Stimulated activated CD8-positive, alpha-beta memory T cell treated with anti-CD3 and anti-CD28 coated beads, Interleukin-7, amount 100 ng/mL, for 1 hour (primary cell): ENCODE measurements around the gene ITCH.
"Not testable (repeated sequence)": the region's sequence is repeated elsewhere in the genome, so short reads cannot be mapped to it uniquely, and the experiment has no call there.

Experiments used
- DNase-seq, 2 donors: peaks; one replicate each; pipeline ENCODE4 v3.0.0-alpha.2; 2020; ENCODE audit warnings: low read depth in 2 of 2

The ITCH gene

DNA sequence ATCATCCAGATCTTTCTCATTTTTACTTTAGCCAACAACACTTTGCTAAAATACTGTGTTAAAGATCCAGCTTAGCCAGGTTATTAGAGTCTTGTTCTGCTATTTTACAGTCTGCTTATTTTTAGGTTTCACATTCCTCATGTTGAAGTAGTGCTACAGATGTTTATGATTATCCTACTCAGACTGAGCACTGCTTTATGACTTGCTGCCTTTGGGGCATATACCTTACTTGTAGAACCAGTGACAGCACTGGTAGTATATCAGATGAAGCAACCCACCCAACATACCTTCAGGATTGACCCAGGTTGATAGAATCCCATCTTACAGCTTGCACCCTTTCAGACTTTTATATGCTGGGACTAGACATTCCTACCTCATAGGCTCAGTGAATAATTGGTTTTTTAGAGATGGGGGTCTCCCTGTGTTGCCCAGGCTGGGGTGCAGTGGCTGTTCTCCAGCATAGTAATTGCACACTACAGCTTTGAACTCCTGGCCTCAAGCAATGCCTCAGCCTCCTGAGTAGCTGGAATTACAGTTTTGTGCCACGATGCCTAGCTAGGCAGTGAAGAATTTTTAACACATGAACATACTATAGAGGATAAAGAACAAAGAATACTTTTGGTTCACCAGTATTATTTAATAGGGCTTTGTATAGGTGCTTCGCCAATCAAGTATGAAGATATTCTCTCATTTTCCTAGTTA is 89.4 kb downstream of the ITCH start:
- no peak for DNase-seq

- no peak for DNase-seq
These were observed 95.6 kb downstream of the ITCH start for GRCh38 chr20:34458631-34459030.

DNA sequence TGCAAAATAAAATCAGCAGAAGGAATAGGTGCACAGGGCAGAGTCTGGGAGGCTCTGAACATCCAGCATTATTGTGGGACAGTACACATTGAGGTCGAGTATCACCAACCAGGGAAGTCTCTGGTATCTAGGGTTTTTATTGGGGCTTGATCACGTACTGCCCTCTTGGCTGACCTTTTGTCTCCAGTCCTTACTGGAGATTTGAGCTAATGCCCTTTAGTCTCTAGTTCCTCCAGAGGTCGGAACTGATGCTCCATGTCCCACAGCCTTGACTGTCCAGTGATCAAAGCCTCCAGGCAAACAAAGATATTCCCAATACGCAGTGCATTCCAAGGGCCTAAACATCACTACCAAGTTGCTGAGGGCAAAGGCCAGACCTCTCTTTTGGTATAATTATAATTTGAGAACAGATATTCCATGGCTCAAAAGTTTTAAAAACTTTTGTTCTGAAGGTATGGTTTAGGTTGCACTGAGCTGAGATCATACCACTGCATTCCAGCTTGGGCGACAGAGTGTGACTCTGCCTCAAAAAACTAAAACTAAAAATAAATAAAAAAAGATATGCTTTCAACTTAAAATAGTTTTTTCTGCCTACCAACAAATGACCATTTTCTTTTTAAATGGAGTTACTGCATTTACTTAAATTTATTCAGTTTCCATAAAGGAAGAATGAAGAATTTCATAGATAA is 96.3 kb downstream of the ITCH start:
- DNase-seq = no peak

GRCh38 chr20:34461779-34462087 is 98.7 kb downstream of the ITCH start:
- no peak for DNase-seq

GRCh38 chr20:34468951-34469350 is 105.9 kb downstream of the ITCH start:
- DNase-seq = no peak

DNA sequence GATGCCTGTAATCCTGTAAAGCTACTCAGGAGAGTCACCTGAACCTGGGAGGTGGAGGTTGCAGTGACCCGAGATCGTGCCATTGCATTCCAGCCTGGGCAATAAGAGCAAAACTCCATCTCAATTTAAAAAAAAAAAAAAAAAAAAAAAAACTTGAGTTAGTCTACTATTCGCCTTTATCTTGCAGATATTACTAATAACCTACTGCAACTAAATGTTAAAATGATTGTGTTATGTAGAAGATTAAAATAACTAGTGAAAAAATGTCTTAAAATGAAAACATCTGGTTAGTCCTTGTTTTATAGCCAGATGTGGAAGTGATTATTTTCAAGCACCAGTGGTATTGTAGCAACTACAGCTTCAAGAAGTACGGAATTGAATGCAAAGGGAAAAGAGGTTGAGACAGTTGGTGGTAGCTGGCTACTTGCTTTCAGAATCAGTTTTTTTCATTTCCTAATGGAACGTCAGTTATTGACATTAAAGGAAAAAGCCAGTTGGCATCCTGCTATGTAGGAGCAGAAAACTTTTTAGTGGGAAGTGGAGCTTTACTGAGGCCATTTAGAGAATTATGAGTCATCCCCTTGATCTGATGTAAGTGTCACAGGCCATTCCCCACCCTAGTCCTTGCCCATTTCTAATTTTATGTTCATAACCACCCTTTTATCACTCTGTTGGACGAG is 109.3 kb downstream of the ITCH start:
- no peak for DNase-seq

- DNase-seq = no peak
These were observed 110.3 kb downstream of the ITCH start for GRCh38 chr20:34473262-34473883.

DNA sequence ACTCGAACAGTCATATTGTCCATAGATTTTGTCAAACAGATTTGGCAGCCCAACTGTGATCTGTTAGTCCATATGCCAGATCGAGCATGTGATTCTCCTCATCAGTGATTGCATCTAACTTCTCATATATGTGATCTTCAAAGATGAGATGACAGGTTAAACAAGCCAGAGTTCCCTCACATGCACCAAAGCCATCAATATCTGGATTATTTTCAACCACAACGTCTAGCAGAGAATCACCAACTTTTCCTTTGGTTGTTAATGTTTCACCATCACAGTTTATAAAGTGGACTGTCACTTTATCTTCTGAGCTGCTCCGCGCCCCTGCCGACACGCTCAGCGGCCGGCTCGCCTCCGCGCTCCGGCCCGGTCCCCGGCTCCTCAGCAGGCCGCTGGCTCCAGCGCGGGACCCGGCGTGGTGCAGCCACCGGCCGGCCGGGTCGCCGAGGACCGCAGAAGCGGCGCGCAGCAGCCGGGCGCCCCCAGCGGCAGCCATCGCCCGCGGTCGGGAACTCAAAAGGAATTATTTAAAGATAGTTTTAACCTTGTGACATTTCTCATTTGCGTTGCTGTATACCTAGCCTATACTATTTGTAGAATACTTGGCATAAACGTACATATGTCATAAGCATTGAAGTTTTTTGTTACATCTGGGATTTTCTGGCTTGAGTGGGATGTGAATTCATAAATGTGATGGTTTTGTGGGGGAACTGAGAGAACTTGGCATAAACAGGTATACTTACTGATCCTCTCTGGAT is 113.1 kb downstream of the ITCH start:
- DNase-seq = peak in 1 of 2 donors; percentile 13

DNA sequence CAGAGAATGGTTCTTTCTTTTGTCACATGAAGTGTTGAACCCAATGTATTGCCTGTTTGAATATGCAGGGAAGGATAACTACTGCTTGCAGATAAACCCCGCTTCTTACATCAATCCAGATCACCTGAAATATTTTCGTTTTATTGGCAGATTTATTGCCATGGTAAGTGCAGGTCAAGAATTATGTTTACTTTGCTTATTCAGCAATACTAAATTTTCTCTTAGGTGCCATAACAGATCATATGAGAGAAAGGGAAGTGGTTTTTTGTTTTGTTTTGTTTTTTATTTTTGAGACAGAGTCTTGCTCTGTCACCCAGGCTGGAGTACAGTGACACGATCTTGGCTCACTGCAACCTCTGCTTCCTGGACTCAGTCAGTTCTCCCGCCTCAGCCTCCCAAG is 116.6 kb downstream of the ITCH start:
- no peak for DNase-seq

- DNase-seq = not testable (repeated sequence)
These were observed 119.1 kb downstream of the ITCH start for GRCh38 chr20:34482154-34482553.

DNA sequence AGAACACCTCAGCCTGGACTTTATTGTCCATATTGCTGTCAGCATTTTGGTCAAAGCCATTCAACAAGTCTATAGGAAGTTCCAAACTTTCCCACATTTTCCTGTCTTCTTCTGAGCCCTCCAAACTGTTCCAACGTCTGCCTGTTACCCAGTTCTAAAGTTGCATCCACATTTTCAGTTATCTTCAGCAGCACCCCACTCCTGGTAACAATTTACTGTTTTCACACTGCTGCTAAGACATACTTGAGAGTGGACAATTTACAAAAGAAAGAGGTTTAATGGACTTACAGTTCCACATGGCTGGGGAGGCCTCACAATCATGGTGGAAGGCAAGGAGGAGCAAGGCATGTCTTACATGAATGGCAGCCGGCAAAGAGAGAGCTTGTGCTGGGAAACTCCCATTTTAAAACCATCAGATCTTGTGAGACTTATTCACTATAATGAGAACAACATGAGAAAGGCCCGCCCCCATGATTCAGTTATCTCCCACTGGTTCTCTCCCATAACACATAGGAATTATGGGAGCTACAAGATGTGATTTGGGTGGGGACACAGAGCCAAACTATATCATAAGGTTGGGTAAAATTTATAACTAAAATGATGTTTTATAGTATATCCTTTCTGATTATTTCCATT is 120.6 kb downstream of the ITCH start:
- not testable (repeated sequence) for DNase-seq

- no peak for DNase-seq
These were observed 122.1 kb downstream of the ITCH start for GRCh38 chr20:34485068-34485634.

DNA sequence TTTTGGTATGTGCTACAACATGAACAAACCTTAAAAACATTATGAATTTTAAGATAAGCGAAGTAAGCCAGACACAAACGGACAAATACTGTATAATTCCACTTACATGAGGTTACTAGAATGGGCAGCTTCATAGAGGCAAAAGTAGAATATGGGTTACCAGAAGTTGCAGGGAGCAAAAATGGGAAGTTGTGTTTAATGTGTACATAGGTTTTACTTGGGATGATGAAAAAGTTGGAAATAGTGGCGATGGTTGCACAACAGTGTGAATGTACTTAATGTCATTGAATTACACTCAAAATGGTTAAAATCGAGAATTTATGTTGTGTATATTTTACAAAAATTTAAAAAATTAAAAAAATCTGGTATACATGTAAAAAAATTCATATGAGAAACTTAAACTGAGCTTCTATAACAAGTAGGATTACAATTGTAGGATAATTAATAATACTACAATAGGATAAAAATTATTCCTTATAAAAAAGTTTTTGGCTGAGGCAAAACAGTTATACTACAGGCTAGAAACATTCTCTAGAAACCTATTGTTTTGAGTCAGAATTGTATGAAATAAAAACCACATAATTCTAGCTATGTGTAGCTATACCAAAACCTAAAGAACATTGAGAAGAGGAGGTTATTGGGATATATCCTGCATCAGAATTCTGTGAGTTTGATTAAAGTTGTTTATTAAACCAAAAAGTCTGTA is 128.3 kb downstream of the ITCH start:
- DNase-seq = no peak

GRCh38 chr20:34491932-34492509 is 128.9 kb downstream of the ITCH start:
- no peak for DNase-seq

DNA sequence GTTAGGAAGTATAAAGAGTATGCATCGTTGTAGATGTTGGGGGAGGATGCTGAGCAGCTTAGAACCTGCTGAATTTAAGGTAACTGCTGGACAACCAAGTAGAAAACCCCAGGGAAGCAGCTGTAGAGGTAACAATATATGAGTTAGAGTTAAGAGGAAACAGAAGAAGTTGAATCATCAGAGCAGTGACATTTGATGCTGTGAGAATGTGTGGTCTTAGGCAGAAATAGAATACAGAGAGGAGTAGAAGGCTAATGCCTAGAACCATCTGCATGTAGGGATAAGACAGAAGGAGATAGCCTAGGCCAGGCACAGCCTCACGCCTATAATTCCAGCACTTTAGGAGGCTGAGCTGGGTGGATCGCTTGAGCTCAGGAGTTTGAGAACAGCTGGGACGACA is 130.6 kb downstream of the ITCH start:
- no peak for DNase-seq

DNA sequence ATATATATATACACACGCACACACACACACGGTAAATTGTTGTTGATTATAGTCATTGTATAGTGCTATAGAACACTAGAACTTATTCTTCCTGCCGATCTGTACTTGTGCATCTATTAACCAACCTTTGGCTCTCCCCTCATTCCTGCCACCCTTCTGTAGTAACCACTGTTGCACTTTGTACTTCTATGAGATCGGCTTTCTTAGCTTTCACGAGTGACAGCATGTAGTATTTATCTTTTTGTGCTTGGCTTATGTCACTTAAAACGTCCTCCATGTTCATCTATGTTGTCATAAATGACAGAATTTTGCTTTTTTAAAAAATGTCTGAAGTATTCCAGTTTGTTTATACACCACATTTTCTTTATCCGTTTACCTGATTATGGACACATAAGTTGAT is 132.2 kb downstream of the ITCH start:
- DNase-seq = no peak

GRCh38 chr20:34495916-34496315 is 132.8 kb downstream of the ITCH start:
- DNase-seq = no peak

GRCh38 chr20:34497596-34497995 is 134.5 kb downstream of the ITCH start:
- not testable (repeated sequence) for DNase-seq

DNA sequence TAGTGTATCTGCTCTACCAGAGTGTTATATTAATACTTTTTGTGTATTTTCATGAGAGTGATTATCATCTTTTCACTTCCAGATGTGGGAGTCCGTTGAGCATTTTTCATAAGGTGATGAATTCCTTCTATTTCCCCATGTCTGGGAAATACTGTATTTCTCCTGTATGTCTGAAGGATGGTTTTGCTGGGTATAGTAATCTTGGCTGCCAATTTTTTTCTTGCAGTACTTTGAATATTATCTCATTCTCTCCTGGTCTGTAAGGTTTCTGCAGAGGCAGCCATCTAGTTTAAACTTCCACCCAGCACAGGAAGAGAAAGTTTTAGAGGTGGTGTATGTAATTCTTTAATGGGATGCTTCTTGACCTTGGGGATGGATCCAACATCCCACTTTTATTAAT is 137.8 kb downstream of the ITCH start:
- no peak for DNase-seq

DNA sequence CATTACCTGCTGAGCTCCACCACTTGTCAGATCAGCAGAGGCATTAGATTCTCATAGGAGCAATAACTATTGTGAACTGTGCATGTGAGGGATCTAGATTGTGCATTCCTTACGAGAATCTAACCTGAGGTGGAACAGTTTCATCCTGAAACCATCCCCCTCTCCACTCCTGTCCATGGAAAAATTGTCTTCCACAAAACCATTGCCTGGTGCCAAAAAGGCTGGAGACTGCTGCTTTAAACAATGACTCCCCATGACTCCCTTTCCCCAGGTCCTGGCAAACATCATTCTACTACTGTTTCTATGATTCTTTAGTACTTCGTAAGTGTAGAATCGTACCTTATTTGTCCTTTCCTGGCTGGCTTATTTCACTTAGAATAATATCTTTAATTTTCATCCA is 143.4 kb downstream of the ITCH start:
- no peak for DNase-seq
